GM12872 (cell line): ENCODE measurements around the gene ATXN1.

ENCODE experiments used
- TF ChIP-seq, protein P1 (sequence below): IDR thresholded peaks from 3 replicates; pipeline ENCODE4 v1.5.1; 2011; ENCODE audit warnings: low read depth, mild to moderate bottlenecking, low read length, moderate library complexity; ENCODE audit not compliant: insufficient read depth

ATXN1 gene

DNA sequence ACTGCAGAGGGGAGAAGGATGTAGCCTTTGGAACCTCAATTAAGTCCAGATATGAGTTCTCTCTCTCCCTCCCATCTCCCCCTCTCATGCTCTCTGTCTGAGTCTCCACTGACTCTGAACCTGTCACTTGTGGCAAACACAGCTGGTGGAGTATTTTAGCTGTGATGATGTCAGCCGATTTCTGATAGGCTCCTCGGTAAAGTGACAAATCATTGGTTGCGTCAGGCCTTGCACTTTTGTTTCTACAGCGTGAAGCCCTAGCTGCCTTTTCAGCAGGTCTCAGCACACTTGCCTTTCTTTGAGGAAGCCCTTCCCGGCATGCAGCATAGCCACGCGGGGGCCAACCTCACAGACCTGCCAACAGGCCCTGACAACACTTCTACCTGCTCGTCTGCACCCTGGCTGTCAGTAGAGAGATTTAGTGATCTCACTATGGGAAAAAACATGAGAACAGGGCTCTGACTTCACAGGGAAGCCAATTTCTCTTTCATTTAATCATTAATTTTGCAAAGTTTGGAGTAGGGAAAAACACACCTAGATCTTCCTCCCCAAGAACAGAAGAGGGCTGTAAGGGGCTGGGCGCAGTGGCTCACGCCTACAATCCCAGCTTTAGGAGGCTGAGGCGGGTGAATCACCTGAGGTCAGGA, 438.5 kb downstream of the ATXN1 start:
- TF ChIP-seq, protein P1, sequence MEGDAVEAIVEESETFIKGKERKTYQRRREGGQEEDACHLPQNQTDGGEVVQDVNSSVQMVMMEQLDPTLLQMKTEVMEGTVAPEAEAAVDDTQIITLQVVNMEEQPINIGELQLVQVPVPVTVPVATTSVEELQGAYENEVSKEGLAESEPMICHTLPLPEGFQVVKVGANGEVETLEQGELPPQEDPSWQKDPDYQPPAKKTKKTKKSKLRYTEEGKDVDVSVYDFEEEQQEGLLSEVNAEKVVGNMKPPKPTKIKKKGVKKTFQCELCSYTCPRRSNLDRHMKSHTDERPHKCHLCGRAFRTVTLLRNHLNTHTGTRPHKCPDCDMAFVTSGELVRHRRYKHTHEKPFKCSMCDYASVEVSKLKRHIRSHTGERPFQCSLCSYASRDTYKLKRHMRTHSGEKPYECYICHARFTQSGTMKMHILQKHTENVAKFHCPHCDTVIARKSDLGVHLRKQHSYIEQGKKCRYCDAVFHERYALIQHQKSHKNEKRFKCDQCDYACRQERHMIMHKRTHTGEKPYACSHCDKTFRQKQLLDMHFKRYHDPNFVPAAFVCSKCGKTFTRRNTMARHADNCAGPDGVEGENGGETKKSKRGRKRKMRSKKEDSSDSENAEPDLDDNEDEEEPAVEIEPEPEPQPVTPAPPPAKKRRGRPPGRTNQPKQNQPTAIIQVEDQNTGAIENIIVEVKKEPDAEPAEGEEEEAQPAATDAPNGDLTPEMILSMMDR: no peak

DNA sequence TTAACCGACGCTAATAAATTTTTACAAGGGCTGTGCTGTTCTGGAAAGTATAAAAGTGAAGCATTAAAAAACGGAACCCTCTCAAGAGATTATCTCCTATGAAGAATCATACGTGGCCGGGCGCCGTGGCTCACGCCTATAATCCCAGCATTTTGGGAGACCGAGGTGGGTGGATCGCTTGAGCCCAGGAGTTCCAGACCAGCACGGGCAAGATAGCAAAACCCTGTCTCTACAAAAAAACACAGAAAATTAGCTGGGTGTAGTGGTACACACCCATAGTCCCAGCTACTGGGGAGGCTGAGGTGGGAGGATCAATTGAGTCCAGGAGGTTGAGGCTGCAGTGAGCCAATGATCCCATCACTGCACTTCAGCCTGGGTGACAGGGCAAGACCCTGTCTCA, 439.4 kb downstream of the ATXN1 start:
- TF ChIP-seq, protein P1: no peak

DNA sequence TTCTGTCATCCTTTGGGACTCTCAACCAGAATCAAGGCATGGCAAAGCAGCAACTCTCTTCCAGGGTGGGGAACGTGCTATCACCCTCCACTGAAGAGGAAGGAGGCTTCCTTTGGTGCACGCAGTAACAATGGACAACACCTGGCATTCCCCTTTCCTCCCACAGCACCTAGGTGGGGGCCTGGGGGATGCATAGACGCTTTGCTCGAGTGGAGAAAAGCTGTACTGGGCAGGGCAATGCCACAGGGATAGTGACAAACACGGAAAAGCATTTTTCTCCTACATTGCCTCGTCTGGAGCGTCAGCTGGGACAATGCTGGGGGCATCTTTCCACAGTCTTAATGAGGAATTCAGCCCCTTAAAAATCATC, 439.9 kb downstream of the ATXN1 start:
- TF ChIP-seq, protein P1: no peak

DNA sequence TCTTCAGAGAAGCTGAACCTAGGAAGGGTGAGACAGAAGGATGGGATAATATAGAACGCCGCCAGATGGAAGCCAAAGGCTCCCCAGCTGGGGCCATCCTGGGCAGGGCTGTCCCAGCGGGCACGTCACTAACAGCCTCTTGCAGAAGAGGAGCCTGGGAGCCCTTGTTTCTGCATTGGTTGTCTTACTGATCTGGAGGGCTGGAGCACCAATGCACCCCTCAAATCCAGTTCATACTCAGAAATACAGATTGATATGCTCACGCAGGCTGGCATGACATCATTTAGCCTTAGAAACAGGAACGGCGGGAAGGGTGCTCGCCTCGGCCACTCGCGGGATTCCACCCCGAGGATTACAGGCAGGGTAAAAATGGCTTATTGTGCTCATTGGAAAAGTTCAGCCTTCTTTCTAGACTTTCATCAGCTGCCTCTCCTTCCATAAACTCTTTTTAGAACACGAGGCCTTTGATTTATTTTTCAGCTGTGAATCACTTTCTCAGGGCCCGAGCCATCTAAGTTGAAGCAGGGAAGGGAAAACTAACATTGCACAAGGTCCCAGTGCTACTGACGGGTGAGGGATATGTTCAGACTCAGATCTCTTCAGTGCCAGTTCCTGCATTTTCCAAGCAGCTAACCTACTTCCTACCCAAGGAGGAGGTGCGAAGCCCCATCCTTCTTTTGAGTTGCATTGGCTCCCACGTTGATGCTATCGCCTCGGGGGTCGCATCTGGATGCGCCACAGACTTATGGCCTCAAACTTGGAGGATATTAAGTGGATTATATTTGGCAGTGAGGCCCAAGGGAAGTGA, 440.5 kb downstream of the ATXN1 start:
- TF ChIP-seq, protein P1: no peak

DNA sequence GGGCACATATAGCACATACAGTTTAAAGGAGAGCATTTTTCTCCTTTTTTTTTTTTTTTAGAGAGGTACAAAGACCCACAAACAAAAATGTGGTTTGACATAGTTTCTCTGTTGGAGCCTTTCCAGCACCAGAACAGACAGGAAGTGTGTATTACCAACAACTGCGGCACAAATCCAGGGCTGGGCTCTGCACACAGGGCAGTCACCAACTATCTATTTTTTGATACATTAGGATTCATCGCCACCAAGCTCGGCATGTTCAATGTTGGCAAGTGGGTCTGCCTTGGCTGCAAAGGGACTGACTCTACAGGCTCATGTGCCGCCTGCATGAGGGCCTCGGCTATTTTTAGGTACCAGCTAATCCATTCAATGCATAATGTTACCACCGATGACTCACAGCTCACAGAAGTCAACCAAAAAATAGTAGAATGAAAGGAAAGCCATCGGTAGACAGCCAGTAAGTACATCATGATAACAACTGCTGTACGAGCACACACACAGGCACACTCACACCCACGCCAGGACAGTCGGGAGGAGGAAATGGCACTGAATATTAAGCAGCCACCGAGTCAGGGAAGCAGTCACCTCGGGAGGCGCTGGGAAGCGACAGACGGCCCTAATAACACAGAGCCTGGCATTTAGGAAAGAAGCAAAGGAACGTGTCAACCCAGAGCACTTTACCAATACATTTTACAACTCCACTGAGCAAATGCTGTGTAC, 441.3 kb downstream of the ATXN1 start:
- TF ChIP-seq, protein P1: no peak

DNA sequence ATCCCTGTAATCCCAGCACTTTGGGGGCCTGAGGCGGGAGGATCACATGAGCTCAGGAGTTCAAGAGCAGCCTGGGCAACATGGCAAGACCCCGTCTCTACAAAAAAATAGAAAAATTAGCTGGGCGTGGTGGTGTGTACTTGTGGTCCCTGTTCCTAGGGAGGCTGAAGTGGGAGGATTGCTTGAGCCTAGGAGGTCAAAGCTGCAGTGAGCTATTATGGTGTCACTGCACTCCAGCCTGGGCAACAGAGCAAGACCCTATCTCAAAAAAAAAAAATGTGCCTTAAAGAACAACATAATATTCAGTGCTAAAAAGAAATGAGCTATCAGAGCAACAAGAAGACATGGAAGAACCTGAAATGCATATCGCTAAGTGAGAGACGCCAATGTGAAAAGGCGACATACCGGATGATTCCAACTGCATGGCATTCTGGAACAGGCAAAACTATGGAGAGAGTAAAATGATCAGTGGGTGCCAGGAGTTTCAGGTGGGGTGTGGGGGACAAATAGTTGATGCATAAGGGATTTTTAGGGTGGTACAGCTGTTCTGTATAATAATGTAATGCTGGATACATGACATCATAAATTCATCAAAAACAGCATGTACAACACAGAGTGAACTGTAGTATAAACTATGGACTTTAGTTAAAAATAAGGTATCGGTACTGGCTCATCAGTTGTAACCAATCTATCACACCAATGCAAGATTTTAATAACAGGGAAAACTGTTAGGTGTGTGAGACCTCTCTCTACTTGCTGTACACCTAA, 442.1 kb downstream of the ATXN1 start:
- TF ChIP-seq, protein P1: no peak

DNA sequence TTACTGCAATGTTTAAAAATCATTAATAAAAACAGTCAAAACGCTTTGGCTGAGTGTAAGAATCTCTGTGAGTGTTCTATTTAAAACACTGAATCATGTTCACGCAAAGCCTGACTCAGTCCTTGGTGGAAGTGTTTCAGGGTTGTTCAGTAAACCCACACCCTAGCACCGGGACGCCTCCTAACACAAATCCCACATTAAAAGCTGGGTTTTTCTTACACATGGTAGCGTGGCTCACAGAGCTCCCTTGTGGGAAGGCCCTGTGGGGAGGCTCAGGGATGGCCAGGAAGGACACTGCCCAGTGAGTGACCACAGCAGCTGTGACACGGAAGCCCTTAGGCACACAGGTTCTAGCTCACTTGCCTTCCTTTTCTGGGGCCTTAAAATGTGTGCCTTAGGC, 442.7 kb downstream of the ATXN1 start:
- TF ChIP-seq, protein P1: no peak
